22Rv1 (cell line): ENCODE measurements around the gene PEX26.

Source experiments
- CTCF ChIP-seq: fragments of 450-650 bp; IDR thresholded peaks from 2 replicates; pipeline ENCODE4 v1.5.1; 2017; ENCODE audit warnings: mild to moderate bottlenecking
- ZFX ChIP-seq: fragments of 450-650 bp; IDR thresholded peaks from 2 replicates; pipeline ENCODE4 v1.6.1; 2017; ENCODE audit warnings: antibody characterized with exemption, borderline replicate concordance

- TF ChIP-seq CTCF (no peak), ZFX (no peak)
These were observed 23.0 kb downstream of the PEX26 start for GRCh38 chr22:18100781-18101180.
